Mesenchymal stem cell (in vitro differentiated cells and primary cell): ENCODE data around the gene AOPEP.

Experiments
- DNase-seq: peaks from one replicate; pipeline ENCODE4 v3.0.0-alpha.2; 2013
- H2AFZ ChIP-seq: one replicate; pipeline ENCODE4 v1.6.1; 2013; ENCODE audit warnings: low read depth, mild to moderate bottlenecking, control low read depth, inconsistent platforms, low read length, moderate library complexity
- H2AK5ac ChIP-seq: 2 replicates; pipeline ENCODE4 v1.6.1; 2013; ENCODE audit warnings: low read length, moderate library complexity, mild to moderate bottlenecking, inconsistent platforms; ENCODE audit not compliant: severe bottlenecking
- H2BK120ac ChIP-seq: one replicate; pipeline ENCODE4 v1.6.1; 2013; ENCODE audit warnings: low read depth, mild to moderate bottlenecking, inconsistent platforms, low read length, moderate library complexity
- H2BK12ac ChIP-seq, 2 experiments: one replicate each; pipeline ENCODE4 v1.6.1; 2013; ENCODE audit warnings: inconsistent platforms in 2 of 2, low read length in 2 of 2, mild to moderate bottlenecking in 2 of 2, moderate library complexity in 2 of 2, control low read depth in 1 of 2
- H2BK15ac ChIP-seq: one replicate; pipeline ENCODE4 v1.6.1; 2013; ENCODE audit warnings: mild to moderate bottlenecking, low read depth, inconsistent platforms; ENCODE audit not compliant: poor library complexity, severe bottlenecking
- H2BK5ac ChIP-seq: 2 replicates; pipeline ENCODE4 v1.6.1; 2013; ENCODE audit warnings: low read depth, mild to moderate bottlenecking, low read length, control low read depth, inconsistent platforms; ENCODE audit not compliant: poor library complexity, severe bottlenecking
- H3K14ac ChIP-seq, 2 experiments: one replicate each; pipeline ENCODE4 v1.6.1; 2013; ENCODE audit warnings: inconsistent platforms in 2 of 2, low read length in 2 of 2, control low read depth in 1 of 2, mild to moderate bottlenecking in 1 of 2, moderate library complexity in 1 of 2
- H3K18ac ChIP-seq, 2 experiments: one replicate each; pipeline ENCODE4 v1.6.1; 2013; ENCODE audit warnings: inconsistent platforms in 2 of 2, low read length in 2 of 2, control low read depth in 1 of 2, low read depth in 1 of 2, mild to moderate bottlenecking in 1 of 2
- H3K23ac ChIP-seq, 2 experiments: one replicate each; pipeline ENCODE4 v1.6.1; 2013; ENCODE audit warnings: inconsistent platforms in 2 of 2, low read length in 2 of 2, mild to moderate bottlenecking in 2 of 2, moderate library complexity in 2 of 2, control low read depth in 1 of 2
- H3K27ac ChIP-seq: 2 replicates; pipeline ENCODE4 v1.5.1; 2013; ENCODE audit warnings: mild to moderate bottlenecking, moderate library complexity, low read length, control low read depth, inconsistent platforms; ENCODE audit not compliant: poor library complexity, severe bottlenecking
- H3K27me3 ChIP-seq, 2 experiments: 2 replicates each; pipeline versions ENCODE4 v1.6.1 to v1.7.0; 2013; ENCODE audit warnings: low read length in 2 of 2, mild to moderate bottlenecking in 2 of 2, moderate library complexity in 2 of 2, control low read depth in 1 of 2, inconsistent platforms in 1 of 2; ENCODE audit not compliant: control insufficient read depth in 1 of 2, insufficient read depth in 1 of 2
- H3K36me3 ChIP-seq, 2 experiments: 2 replicates each; pipeline versions ENCODE4 v1.6.1 to v1.7.0; 2013; ENCODE audit warnings: low read length in 2 of 2, control low read depth in 1 of 2, inconsistent platforms in 1 of 2, low read depth in 1 of 2, mild to moderate bottlenecking in 1 of 2; ENCODE audit not compliant: insufficient read depth in 2 of 2, control insufficient read depth in 1 of 2
- H3K4ac ChIP-seq, 2 experiments: one replicate each; pipeline ENCODE4 v1.6.1; 2013; ENCODE audit warnings: inconsistent platforms in 2 of 2, low read length in 2 of 2, mild to moderate bottlenecking in 2 of 2, moderate library complexity in 2 of 2, control low read depth in 1 of 2, low read depth in 1 of 2
- H3K4me1 ChIP-seq: 2 replicates; pipeline ENCODE4 v1.6.1; 2013; ENCODE audit warnings: low read depth, low read length, control low read depth; ENCODE audit not compliant: control insufficient read depth, insufficient read depth
- H3K4me2 ChIP-seq: 2 replicates; pipeline ENCODE4 v1.6.1; 2013; ENCODE audit warnings: low read length, mild to moderate bottlenecking, inconsistent platforms; ENCODE audit not compliant: poor library complexity, severe bottlenecking
- H3K4me3 ChIP-seq, 2 experiments: 2 replicates each; pipeline versions ENCODE4 v1.5.1 to v1.7.0; 2013; ENCODE audit warnings: low read length in 2 of 2, mild to moderate bottlenecking in 2 of 2, control low read depth in 1 of 2, low read depth in 1 of 2; ENCODE audit not compliant: insufficient read depth in 1 of 2
- H3K79me1 ChIP-seq: replicated peaks from 2 replicates; pipeline ENCODE4 v1.6.1; 2013; ENCODE audit warnings: mild to moderate bottlenecking, control low read depth, low read length, inconsistent platforms; ENCODE audit not compliant: poor library complexity, severe bottlenecking
- H3K9ac ChIP-seq: 2 replicates; pipeline ENCODE4 v1.7.0; 2013; ENCODE audit warnings: mild to moderate bottlenecking, low read length, moderate library complexity
- H3K9me3 ChIP-seq: 2 replicates; pipeline ENCODE4 v1.7.0; 2013; ENCODE audit warnings: mild to moderate bottlenecking, low read length; ENCODE audit not compliant: control insufficient read depth
- H4K8ac ChIP-seq: one replicate; pipeline ENCODE4 v1.6.1; 2013; ENCODE audit warnings: inconsistent platforms, mild to moderate bottlenecking, low read length, moderate library complexity
- H4K91ac ChIP-seq: one replicate; pipeline ENCODE4 v1.6.1; 2013; ENCODE audit warnings: mild to moderate bottlenecking, low read length, inconsistent platforms
- WGBS: methylation state at CpG from one replicate; pipeline ENCODE4 v1.1.7; 2013; ENCODE audit warnings: mixed read lengths; 5-methylcytosine and 5-hydroxymethylcytosine counted together

AOPEP gene

GRCh38 chr9:95103281-95103771 is 376.8 kb downstream of the AOPEP start:
- Histone ChIP-seq H2AK5ac (no peak overlapping the region), H4K91ac (no peak overlapping the region), H2BK120ac (no peak overlapping the region), H2BK15ac (no peak overlapping the region), H4K8ac (no peak overlapping the region), H3K9me3 (no peaks in the 10 kb centered on the region), H3K79me1 (peaks cover 34% of the 10 kb centered on the region), H3K27ac (no peak overlapping the region), H3K4me3 (no peak overlapping the region), H3K4ac (no peak overlapping the region), H3K4me2 (no peak overlapping the region), H3K23ac (no peak overlapping the region), H3K27me3 (no peaks in the 10 kb centered on the region), H2AFZ (no peak overlapping the region), H2BK12ac (no peak overlapping the region), H3K18ac (no peak overlapping the region), H2BK5ac (no peak overlapping the region), H3K14ac (no peak overlapping the region), H3K36me3 (peaks cover 11 to 48% of the 10 kb centered on the region in 2 experiments), H3K4me1 (peaks cover 37% of the 10 kb centered on the region), H3K9ac (no peak overlapping the region)
- 88% methylated on average over 15 of the region's 15 CpGs for WGBS
- no peak for DNase-seq

DNA sequence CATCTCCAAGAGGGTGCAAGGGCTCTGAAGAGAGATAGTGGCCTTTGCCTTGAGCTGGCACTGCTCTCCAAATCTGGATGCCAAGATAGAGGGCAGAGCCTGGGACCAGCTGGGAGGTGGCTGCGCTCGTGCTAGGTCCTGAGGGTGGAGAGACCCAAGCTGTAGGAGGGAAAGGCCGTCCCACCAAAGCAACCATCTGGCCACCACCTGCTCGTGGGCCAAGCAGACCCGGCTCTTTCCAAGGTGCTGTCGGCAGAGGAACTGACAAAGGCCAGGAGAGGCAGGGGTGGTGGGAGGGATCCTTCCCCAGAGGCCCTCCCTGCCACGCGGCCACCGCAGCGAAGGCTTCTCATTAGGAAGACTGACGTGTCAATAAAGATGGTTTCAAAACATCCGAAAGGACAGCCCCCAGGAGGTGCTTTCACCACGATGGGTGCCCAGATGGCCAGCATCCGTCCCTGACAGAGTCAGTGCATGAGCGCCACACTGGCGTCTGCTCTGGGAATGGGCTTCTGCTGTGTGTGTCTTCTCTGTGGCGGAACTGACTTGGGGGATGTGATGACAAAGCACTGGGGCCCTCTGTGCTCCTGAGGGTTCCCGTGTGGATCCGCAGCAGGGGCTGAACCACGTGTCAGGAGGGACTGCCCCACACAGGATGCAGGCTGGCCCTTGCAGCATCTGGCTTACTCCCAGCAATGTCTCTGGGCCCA is 377.5 kb downstream of the AOPEP start:
- H3K79me1 ChIP-seq: peaks cover 32% of the 10 kb centered on the region
- no peak overlapping the region for H2BK120ac ChIP-seq
- DNase-seq: no peak
- H3K14ac ChIP-seq: no peak overlapping the region
- H3K9me3 ChIP-seq: no peaks in the 10 kb centered on the region
- H3K27me3 ChIP-seq: no peaks in the 10 kb centered on the region
- no peak overlapping the region for H2AK5ac ChIP-seq
- H3K4me3 ChIP-seq: no peak overlapping the region
- H3K4me1 ChIP-seq: peaks cover 32% of the 10 kb centered on the region
- WGBS: 92% methylated on average over 20 of the region's 20 CpGs
- no peak overlapping the region for H4K8ac ChIP-seq
- H3K36me3 ChIP-seq: peaks cover 11 to 48% of the 10 kb centered on the region in 2 experiments
- no peak overlapping the region for H4K91ac ChIP-seq
- H2BK5ac ChIP-seq: no peak overlapping the region
- H2AFZ ChIP-seq: no peak overlapping the region
- H2BK15ac ChIP-seq: no peak overlapping the region
- H3K27ac ChIP-seq: no peak overlapping the region
- H3K4ac ChIP-seq: no peak overlapping the region
- H2BK12ac ChIP-seq: no peak overlapping the region
- H3K23ac ChIP-seq: no peak overlapping the region
- H3K18ac ChIP-seq: no peak overlapping the region
- no peak overlapping the region for H3K4me2 ChIP-seq
- H3K9ac ChIP-seq: no peak overlapping the region

DNA sequence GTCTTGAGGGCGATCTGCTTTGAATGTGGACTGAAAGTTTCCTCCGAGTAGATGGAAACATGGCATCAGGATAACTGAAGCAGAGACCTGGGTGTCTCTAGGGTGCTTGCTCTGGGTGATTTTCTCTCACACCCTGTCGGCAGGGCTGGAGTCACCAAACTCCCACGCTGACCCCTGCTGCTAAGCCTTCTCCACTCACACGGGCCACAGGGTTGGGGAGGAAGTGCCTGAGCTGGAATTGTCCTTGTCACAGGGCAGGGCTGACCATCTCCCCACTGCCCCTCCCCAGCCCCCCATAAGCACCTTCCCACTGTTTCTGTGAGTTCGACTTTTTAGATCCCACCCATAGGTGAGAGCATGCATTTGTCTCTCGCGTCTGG is 378.1 kb downstream of the AOPEP start:
- Histone ChIP-seq H2AK5ac (no peak overlapping the region), H4K8ac (no peak overlapping the region), H2BK5ac (no peak overlapping the region), H2BK15ac (no peak overlapping the region), H3K9ac (no peak overlapping the region), H3K79me1 (peaks cover 28% of the 10 kb centered on the region), H3K27ac (no peak overlapping the region), H4K91ac (no peak overlapping the region), H3K14ac (no peak overlapping the region), H3K36me3 (peaks cover 11 to 47% of the 10 kb centered on the region in 2 experiments), H3K27me3 (no peaks in the 10 kb centered on the region), H3K4me1 (peaks cover 28% of the 10 kb centered on the region), H2BK12ac (no peak overlapping the region), H3K23ac (no peak overlapping the region), H3K4ac (no peak overlapping the region), H3K9me3 (no peaks in the 10 kb centered on the region), H2BK120ac (no peak overlapping the region), H2AFZ (no peak overlapping the region), H3K4me2 (no peak overlapping the region), H3K18ac (no peak overlapping the region), H3K4me3 (no peak overlapping the region)
- DNase-seq: no peak
- 93% methylated on average over 8 of the region's 8 CpGs for WGBS

DNA sequence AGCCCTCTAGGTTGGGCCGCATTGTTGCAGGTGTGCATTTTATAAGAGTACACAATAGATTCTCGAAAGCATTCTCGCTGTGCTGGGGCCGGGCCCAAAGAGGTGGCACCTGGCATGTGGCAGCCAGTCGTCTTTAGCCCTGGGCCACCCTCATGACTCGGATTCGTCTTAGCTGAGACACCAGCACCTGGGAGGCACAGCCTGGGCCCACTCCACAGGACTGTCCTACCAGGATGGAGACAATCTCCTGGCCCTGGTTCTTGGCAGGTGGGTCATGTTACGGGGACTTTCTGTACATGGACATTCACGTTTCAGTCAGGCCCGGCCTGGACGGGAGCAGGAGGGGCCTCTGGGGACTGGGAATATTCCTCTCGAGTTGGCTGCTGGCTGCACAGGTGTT is 378.5 kb downstream of the AOPEP start:
- no peak overlapping the region for H3K4me2 ChIP-seq
- no peaks in the 10 kb centered on the region for H3K9me3 ChIP-seq
- H2AFZ ChIP-seq: no peak overlapping the region
- H3K27me3 ChIP-seq: no peaks in the 10 kb centered on the region
- H4K91ac ChIP-seq: no peak overlapping the region
- H3K4me1 ChIP-seq: peaks cover 24% of the 10 kb centered on the region
- no peak overlapping the region for H2BK12ac ChIP-seq
- no peak overlapping the region for H3K4ac ChIP-seq
- no peak overlapping the region for H2AK5ac ChIP-seq
- H3K14ac ChIP-seq: no peak overlapping the region
- no peak overlapping the region for H3K18ac ChIP-seq
- WGBS: 94% methylated on average over 11 of the region's 12 CpGs
- no peak overlapping the region for H3K23ac ChIP-seq
- H3K79me1 ChIP-seq: peaks cover 28% of the 10 kb centered on the region
- no peak overlapping the region for H3K27ac ChIP-seq
- no peak overlapping the region for H3K9ac ChIP-seq
- H2BK15ac ChIP-seq: no peak overlapping the region
- no peak overlapping the region for H2BK120ac ChIP-seq
- no peak overlapping the region for H2BK5ac ChIP-seq
- H3K36me3 ChIP-seq: peaks cover 11 to 50% of the 10 kb centered on the region in 2 experiments
- no peak for DNase-seq
- H3K4me3 ChIP-seq: no peak overlapping the region
- no peak overlapping the region for H4K8ac ChIP-seq
